Measurements from ENCODE around the gene ITGA11.

ITGA11 gene

DNA sequence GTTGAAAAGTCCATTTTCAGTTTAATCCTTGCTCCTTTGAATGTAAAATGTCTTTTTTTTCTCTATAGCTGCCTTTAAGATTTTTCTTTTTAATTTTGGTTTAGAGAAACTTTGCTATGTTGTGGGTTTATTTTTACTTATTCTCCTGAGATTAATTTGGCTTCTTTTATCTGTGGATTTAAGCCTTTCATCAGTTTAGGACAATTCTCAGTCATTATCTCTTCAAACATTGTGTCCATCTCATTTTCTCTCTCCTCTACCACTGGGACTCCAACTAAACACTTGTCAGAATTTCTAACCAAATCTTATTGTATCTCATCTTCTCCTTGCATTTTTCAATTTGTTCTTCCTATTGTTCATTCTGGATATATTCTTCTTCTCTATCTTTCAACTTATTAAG lies 12.4 kb upstream of the ITGA11 start:
- FAIRE-seq, result no peak

DNA sequence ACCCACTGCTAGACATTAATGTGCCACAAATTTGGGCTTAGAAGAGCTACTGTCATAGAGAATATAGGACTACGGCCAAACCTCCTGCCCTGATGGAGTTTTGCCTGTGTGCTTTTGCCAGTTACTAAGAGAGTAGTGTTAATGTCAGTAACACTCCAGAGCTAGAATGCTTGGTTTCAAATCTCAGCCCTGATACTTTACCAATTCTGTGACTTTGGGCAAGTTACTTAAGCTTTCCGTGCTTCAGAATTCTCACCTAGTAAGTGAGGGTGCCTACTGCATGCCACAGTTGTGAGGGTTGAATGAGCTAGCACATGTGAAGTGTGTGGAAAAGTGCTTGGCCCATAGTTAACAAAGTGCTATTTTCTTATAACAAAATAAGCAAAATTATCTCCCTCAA lies 10.9 kb upstream of the ITGA11 start:
- FAIRE-seq, result no peak

DNA sequence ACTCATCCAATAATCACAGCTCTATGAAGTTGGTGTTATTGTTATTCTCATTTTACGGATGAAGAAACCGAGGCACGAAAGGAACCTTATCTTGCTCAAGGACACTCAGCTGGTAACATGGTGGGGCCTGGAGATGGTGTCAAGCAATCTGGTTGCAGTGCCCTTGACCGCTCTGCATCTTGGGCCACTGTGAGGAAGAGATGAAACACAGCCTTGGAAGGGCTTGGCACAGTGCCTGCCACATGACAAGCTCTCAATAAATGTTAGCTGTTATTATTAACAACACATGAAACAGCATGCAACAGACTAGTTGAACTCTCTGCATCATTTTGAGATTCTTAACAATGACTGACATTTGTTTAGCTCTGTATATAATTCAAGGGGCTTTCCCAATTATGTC lies 10.1 kb upstream of the ITGA11 start:
- no peak for FAIRE-seq

DNA sequence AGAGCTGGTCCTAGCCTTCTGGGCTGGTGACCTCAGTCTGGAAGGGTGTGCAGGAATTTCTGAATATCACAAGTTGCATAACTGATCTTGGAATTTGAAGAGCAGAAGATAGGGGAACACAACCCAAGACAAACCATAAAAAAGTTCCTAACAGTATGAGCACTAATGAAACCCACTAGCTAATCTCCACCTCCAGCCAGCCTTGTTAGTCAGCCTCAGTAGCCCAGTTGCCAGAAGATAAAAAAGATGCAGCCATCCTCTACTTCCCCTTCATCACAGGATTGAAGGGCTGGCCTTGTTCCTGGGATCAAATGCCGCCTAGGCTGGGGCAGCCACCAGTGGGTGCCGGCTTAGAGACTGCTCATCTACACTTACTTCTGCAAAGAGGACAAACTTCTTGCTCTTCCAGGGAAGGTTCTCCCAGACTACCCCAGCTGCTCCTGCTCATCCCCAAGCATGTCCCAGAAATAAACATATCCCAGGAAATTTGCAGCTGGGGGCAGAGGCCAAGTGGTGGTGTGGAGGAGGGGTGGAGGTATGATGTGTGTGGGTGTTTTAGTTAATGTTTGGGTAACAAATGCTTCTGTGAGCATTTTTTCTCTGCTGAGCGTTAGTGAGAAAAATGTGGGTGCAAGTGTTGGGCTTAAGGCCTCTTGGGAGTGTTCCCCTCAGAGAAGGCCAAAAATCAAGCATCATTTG lies 9.2 kb upstream of the ITGA11 start:
- FAIRE-seq, result no peak

DNA sequence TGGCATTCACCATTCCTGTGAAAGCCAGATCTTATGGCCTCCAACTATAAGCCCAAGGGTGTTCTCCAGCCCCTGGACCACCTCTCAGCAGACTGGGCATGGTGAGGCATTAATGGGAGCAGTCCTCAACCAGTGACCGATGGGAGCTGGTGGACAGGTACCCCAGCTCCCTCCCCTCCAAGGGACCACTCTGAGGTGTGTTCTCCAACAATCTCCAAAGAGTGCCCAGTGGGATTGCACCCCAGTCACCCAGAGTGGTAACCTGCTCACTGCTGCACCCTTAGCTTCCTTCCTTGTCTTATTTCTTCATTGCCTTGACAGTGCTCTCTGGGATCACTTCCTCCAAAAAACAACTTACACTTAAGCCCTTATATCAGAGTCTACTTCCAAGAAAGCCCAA lies 8.2 kb upstream of the ITGA11 start:
- FAIRE-seq, result no peak

DNA sequence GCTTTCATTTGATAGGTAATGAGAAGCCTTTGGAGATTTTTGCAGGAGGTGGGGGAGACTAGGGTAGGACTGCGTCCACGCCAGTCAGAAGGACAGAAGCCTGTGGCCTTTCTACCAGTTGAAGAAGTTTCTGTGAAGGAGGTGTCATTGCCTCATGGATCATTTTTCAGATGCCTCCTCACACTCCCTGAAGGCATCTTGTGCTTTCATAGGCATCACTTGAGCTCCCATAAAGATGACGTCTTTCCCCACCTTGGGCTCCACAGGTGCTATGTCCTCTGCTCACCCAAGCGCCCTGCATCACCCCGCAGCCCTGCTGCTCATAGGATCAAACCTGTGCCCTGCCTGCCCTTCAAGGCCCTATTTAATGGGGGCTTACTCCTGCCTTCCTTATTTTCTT lies 7.5 kb upstream of the ITGA11 start:
- no peak for FAIRE-seq

DNA sequence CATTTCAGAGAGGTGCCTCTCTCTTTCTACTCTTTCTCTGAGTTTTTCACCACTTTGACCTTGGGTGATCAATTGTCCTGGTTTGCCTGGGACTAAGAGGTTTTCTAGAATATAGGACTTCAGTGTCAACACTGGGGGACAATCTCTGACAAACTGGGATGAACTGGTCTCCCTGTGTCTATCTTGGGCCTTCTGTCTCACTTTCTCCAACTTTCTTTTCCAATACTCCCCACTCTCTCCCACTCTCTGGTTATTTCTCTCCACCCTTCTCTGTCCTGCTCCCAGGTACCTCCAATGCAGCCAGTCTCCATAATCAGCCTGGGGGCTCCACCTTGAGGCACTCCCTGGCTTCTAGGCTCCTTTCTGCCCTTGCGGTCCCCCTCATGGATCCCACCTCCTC lies 4.7 kb upstream of the ITGA11 start:
- FAIRE-seq, result no peak

DNA sequence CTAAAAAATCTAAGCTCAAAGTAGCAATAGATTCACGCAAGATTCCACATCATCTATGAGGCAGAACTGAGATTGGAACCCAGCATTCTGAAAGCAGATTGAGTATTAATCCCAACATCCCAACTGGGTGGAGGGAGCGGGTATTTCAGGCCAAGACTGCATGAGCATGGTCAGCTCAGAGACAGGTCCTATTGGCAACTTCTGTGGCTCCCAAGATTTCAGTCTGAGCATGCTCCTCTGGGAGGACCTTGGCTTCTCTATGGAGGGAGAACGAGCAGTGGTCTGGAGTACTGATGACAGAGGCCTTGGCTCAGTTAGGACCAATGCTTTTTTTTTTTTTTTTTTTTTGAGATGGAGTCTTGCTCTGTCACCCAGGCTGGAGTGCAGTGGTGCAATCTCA lies 4.0 kb upstream of the ITGA11 start:
- no peak for FAIRE-seq

DNA sequence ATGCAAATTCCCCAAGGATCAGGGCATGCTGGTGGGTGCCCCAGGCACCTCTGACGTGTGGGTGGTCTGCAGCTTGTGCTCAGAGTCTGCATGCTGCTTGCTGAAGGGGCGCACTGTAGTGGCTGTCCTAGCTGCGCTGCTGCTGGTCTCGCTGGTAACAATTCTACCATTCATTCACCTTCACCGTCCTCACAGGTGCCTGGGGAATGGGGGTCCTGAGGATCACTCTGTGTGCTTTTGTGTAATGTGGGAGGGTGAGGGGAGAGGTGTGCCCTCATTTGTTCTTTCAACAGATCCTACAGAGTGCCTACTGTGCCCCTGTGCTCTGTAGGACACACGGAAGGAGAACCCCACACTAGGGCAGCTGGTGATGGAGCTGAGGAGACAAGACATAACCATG lies 2.1 kb upstream of the ITGA11 start:
- no peak for FAIRE-seq

DNA sequence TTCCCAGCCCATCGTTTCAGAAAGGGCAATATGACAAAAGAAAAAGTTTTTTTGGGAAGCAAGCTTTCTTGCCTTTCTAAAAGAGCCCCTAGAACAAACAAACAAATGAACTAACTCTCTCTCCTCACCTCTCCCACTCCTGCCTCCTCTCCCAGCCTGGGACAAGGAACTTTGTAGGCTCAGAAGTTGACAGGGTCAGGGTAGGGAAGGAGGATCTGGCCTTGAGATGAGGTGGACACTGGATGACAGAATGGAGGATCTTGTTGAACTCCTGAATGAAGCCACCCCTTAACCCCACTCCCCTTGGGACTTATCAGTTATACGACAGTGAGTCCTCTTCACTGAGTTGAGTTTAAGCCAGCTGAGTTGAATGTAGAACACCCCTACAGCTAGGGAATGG lies 1.6 kb upstream of the ITGA11 start:
- no peak for FAIRE-seq

DNA sequence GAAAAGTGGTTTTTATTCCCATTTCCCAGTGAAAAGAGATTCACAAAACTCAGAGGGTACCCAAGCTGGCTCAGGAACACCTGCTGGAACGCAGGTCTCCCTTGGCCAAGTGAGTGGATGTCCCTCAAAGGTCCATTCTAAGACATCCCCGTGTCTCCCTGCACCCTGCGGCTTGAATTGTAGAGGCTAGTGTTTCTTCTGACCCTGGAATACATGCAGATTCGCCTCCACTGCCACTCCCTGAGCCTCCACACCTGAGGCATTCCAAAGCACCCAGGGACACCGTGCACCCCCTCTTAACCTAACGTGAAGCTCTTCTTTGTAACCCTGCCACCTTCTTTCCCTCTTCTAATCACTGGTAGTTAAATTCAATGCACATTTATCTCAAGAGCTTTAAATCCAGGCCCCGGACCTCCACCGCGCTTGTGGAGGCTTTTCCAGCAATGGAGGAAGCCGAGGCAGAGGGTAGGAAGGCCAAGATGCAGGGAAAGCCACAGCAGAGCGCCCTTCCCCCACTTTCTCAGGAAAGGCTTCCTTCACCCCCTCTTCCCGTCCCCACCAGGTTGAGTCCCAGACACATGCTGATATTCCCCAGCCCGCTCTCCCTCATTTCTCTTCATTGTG lies 590 bp upstream of the ITGA11 start:
- FAIRE-seq, result no peak

DNA sequence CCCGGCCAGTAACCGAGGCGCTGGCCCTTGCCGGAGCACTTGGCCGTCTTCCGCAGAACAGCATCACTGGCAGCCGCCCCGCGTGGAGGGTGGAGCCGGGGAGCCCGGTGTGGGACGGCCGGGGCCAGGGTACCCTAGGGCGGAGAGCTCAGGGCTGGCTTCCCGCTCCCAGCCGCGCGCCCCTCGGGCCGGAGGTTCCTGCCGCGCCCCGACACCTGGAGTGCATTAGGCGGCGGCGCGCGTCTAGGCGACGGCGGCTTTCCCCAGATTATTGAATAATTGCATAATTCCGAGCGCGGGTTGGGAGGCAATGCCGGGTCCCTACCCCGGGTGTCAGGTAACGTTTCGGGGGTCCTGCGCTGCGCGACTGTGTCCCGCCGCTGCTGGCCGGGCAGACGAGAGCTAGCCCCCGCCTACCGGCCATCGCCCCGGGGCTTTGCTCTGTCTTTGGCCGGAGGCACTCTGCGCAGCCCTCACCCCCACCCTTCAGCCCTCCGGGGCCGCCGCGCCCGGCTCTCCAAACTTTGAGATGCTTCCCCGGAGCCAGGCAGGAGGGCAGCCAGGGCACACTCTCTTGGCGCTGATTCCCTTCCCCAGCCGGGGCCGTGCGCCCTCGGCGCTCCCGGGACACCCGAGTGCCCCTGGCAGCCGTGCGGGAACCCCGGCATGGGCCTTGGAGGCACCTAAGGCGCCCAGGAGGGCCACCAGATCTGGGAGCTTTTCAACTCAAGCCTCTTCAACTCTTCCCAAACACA lies 749 bp downstream of the ITGA11 start:
- FAIRE-seq, result no peak

DNA sequence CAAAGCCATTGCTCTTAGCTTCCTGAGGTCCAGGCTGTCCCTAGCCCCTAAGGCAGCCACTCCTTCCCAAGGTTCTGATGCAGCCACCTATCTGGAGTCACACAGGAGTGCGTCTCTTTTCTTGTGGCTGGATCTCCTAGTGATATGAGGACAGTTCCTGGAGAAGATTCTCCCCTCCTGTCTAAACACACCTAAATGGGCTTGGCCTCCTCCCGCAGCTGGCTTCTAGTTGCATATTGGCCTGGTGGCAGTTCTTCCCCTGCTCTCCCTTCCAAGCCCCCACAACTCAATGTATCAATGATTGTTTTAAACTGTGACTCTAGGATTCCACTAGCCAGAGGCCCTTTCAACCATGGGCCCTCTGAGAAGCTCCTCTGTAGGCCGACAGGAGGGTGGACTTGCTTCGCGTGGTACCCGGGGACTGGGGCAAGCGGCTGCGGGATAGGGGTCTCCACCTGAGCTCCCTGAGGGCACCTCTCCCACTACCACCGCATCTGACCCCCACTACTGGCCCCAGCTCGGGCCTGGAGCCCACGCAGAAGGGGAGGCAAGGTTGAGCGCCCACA lies 1.4 kb downstream of the ITGA11 start:
- no peak for FAIRE-seq

DNA sequence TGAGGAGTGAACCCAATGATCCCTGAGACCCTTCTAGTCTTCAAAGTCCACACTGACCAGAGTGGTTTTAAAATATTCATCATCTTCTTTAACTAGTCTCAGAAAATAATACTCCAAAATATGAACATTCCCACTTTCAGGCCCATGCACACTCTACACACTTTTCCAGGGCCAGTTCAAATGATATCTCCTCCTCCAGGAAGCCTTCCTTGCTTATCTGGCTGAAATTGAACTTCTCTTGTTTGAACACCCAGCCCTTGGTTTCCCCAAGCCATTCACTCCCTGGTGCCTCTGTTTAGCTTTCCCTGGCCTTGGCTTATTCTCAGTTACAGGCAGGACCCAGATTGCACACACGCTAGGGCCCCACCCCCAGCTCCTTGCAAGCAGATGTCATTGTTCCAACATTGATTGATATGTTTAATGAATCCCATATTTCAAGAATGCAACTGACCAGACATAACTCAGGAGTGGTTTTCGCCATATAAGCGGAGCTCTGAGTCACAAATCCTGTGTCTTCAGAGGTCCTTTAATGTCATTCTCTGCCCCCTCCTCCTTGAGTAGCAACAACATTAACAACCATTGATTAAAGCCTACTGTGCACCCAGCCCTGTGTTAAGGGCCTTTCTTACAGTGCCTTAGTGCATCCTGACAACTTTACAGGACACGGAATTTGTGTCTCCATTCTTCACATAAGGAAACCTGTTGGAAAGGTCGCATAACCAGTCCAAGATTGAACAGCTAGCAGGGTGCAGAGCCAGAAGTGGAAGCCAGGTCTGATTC lies 2.1 kb downstream of the ITGA11 start:
- FAIRE-seq, result no peak

DNA sequence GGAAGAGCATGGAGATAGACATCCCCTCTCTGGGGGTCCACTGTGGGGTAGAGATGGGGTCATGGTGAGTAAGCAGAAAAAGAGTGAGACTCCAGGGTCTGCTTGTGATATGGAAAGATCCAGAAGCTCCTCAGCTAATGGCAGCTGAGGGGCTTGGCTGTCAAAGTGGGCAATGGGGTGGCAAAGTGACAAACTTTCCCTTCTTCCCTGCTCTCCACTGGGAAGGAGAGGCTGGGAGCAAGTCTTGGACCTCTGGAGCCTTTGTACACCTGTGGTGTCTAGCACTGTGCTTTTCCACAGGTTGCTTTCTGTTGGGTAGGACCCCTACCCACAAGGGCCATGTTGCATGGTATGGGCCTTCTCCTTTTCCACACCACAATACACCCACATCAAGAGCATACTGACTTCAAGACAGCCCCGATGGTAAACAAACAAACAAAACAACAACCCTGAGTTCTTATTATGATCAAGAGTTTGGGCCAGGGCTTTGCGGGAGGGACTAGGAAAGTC lies 3.5 kb downstream of the ITGA11 start:
- no peak for FAIRE-seq

DNA sequence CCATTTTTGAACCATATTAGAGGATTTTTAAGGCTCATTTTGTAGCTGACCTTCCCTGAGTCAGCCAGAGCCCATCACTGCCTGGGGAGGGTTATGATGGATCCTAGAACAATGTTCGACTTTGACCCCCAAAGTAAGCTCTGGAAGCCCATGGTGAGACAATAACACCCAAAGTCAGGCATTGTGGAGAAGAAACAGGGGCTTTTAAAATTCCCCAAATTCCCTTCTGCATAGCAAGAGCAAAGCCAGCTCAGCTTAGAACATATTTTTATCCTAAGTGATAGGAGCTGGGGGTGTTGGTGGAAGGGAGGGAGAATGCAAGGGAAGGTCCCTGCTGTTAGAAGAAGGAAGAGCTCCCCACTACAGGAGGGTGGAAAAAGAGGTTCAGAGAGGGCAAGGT lies 4.0 kb downstream of the ITGA11 start:
- no peak for FAIRE-seq

DNA sequence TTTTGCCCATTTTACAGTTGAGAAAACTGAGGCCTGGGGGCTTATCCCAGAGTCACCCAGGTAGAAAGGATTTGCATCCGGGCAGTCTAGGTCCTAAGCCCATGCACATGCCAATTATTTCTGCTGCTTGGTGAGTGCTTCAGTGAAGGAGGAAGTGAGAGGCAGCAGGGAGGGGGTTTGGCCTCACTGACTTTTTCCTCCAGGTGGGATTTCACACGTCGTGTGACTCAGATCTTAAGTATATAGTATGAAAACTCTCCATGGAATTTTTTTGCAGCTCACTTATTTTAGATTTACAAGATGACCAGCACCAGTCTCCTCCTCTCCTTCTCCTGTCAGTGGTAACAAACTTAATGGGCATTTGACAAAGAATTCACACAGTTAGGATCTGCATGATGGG lies 4.6 kb downstream of the ITGA11 start:
- no peak for FAIRE-seq

DNA sequence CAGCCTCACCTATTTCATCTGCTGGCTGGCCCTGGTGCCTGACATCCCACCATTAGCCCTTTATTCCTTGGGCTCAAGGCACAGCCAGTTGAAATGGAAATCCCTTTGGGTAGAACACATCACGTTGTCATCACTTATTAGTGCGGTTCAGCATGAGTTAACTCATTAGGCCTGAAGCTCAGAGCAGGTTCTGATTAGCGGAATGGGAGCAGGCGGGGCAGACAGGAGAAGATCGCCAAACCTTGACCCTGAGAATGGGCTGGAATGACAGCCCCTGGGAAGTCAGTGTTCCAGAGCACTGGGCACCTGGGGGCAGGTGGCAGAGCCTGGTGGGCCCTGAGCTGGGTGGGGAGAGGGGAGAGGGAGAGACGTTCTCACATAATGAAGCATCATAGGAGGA lies 5.8 kb downstream of the ITGA11 start:
- no peak for FAIRE-seq

DNA sequence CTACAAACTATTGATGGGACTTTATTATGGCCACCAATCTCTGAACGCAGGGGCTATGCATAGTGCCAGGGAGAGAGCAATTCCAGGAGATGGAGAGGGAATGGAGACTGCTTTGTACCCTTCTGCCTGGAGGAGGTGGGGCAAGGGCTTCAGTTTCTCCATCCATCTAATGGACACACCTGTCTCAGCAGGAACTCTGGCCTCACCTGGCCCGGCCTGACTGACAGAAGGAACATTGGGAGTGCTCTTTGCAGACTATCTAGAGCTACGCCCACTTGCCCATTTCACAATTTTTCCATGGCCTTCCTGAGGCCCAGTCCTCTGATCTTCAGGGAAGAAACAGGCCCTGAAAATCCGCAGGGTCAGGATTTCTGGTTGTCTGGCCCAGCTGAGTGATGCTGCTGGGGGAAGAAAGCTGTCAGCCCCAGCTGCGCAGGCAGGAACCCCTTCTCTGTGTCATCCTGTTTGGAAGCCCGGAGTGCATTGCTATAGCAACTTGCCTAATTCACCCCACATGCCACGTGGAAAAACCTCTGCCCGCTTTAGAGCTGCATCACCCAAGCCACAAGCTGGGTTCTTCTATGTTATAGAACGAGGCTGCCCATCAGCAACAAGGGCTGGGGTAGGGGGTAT lies 6.4 kb downstream of the ITGA11 start:
- no peak for FAIRE-seq

DNA sequence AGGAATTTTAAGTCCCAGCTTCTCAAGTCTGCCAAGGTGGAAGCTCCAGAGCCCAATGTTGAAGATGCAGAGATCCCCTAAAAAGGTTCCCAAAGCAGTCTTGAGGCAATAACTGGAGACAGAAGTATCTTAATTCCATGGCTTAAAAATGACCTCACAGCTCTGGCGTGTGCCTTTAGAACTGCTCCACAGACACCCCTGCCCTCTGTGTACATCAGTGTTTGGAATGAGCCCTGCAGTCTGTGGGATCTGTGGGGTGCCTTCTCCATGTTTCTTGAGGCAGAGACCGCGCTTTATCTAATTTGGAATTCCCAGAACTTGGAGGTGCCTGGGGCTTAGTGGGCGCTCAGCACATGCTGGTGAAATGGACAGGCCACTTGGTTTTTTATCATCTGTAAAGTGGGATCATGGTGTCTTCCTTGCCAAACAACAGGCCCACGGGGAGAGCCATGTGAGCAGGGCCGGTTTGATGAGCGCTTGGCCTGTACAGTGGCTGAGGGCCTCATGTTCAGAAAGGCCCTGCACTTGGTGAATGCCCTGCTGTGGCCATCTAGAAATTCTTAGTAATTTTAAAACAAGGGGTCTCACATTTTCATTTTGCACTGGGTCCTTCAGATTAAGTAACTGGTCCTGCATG lies 7.1 kb downstream of the ITGA11 start:
- FAIRE-seq, result no peak

DNA sequence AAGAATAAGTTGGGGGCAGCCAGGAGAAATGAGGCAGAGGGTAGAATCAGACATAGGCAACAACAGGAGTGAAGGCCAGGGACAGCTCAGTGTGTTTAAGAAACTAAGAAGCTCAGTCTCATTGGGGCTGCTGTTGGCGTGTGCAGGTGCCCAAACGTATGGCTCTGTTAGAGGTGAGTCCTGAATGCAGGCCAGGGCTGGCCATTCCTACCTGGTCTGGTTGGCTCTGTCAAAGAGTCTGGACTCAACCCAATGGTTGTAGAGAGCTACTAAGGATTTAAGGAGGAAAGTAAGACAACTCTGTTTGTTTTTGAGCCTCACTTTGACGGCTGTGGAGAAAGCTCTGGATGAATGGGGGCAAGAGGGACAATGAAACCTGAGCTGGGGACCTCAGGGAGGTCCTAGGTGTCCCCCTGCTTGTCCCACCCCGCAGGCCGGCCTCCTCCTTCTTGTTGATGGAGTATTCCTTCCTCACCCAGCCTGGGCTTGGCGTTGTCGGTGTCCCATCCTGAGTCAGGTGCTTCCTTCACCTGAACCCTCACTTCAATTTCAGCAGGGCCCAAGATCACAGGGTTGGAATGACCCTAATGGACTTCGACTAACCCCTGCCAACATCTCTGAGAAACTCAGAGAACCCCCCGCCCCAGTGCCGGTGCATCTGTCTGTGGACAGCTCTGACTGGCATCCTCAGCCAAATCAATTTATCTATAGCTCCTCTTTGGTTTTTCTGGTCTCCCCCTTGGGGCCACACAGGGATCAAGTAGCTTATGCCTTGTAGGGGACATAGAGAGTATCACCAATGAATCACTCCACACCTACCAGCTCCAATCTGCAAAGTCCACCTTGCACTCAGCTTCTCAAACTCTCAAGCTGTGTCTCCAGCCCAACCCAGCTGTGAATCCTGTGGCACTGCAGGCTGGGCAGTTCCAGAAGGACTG lies 8.3 kb downstream of the ITGA11 start:
- no peak for FAIRE-seq
